Medulla oblongata (tissue), 1 donor: Measurements from ENCODE around the gene YIPF6.
A peak's percentile ranks its signal among the peaks of the same experiment; 100 is the strongest.
"Not testable (repeated sequence)": the region's sequence is repeated elsewhere in the genome, so short reads cannot be mapped to it uniquely, and the experiment has no call there.

ENCODE experiments used
- DNase-seq: peaks from one replicate; pipeline ENCODE4 v3.0.0-alpha.2; 2015; ENCODE audit errors: extremely low spot score

YIPF6 gene

DNA sequence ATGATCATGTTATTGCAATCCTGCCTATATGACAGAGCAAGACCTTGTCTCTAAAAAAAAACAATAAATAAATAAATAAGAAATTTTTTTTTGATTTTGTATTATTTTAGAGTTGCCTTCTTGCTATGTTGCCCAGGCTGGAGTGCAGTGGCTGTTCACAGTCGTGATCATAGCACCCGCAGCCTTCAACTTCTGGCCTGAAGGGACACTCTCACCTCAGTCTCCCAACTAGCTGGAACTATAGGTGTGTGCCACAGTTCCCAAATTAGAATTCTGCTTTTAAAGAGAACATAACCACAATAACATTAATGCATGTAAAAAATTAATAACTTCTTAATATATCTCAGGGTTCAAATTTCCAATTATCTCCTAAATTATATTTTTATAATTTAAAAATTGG, 7.8 kb downstream of the YIPF6 start:
- DNase-seq, result no peak

- DNase-seq, result no peak
Measured at GRCh38 chrX:68508799-68509198, 9.9 kb downstream of the YIPF6 start.

GRCh38 chrX:68511255-68511654, 12.4 kb downstream of the YIPF6 start:
- DNase-seq, result peak; percentile 35

GRCh38 chrX:68524680-68525079, 25.8 kb downstream of the YIPF6 start:
- not testable (repeated sequence) for DNase-seq

- DNase-seq, result no peak
Measured at GRCh38 chrX:68532831-68533533, 34.1 kb downstream of the YIPF6 start.

DNA sequence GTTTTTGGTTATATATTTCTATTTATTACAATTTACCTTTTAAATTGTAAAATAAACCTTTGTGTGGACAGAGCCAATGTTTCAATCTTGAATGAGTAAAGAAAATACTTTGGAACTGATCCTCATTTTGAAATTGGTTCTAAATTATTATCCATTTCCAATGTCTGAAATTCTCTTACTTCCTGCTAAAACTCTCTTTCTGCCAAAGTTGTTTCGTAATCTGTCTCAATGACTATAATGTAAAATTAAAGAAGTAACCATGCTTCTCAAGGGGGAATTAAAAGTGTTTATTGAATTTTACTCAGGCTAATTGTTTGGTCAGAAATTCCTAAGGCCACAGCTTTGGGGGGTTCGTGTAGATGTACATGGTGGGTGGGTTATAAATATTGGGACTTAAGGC, 34.8 kb downstream of the YIPF6 start:
- DNase-seq, result no peak

DNA sequence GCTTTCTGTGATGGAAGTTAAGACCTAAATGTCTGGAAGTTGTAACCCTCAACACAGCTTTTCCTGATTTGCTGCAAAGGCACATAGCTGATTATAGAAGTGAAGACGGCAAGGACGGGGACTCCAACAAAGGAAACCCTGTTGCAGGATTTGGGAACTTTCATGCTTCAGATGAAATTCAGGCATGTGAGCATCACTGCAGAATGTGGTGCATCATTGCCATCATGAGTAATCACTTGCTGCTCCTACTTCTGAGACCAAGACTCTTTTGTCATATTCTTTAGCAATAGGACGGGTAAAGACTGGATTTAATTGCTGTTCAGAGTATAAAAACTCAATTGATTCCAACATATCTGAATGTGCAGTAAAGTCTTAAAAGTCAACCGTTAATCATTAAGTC, 35.8 kb downstream of the YIPF6 start:
- no peak for DNase-seq

- DNase-seq, result no peak
Measured at GRCh38 chrX:68536429-68536828, 37.6 kb downstream of the YIPF6 start.

- no peak for DNase-seq
Measured at GRCh38 chrX:68536884-68537283, 38.0 kb downstream of the YIPF6 start.

GRCh38 chrX:68550193-68550592, 51.3 kb downstream of the YIPF6 start:
- DNase-seq, result no peak

- no peak for DNase-seq
Measured at GRCh38 chrX:68556036-68556435, 57.2 kb downstream of the YIPF6 start.

DNA sequence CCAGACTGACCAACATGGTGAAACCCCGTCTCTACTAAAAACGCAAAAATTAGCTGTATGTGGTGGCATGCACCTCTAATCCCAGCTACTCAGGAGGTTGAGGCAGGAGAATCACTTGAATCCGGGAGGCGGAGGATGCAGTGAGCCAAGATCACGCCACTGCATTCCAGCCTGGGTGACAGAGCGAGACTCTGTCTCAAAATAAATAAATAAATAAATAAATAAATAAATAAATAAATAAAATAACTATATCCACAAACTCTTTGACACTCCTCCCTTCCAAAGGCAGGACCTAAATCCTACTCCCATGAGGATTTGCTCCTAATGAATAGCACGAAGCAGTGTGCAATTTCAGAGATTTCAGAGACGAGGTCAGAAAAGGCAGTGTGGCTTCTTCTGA, 58.3 kb downstream of the YIPF6 start:
- DNase-seq, result not testable (repeated sequence)

GRCh38 chrX:68559905-68560304, 61.1 kb downstream of the YIPF6 start:
- DNase-seq, result not testable (repeated sequence)

DNA sequence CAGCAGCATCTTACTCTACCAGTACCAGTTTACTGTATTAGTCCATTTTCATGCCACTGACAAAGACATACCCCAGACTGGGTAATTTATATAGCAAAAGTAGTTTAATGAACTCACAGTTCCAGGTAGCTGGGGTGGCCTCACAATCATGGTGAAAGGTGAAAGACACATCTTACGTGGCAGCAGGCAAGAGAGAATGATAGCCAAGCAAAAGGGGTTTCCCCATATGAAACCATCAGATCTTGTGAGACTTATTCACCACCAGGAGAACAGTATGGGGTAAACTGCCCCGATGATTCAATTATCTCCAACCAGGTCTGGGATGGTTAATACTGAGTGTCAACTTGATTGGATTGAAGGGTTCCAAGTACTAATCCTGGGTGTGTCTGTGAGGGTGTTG, 69.3 kb downstream of the YIPF6 start:
- no peak for DNase-seq

DNA sequence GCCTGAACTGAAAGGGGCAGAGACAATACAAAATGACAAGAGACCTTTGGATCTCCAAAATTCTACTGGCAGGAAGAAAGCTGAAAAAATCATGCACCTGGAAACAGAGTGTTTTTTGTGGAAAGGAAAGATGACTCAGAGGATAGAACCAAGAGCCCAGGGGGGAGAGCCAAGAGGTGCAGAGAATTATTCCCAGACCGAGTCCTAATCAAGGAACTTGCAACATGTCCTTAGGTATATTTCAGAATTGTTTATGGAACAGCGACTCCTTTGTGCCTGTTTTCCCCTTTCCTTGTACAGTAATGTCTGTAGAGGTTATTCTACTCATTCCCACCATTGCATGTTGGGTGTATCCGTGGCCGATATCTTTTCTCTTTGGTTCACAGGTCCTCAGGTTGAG, 71.7 kb downstream of the YIPF6 start:
- DNase-seq, result no peak

- no peak for DNase-seq
Measured at GRCh38 chrX:68571292-68571609, 72.4 kb downstream of the YIPF6 start.

DNA sequence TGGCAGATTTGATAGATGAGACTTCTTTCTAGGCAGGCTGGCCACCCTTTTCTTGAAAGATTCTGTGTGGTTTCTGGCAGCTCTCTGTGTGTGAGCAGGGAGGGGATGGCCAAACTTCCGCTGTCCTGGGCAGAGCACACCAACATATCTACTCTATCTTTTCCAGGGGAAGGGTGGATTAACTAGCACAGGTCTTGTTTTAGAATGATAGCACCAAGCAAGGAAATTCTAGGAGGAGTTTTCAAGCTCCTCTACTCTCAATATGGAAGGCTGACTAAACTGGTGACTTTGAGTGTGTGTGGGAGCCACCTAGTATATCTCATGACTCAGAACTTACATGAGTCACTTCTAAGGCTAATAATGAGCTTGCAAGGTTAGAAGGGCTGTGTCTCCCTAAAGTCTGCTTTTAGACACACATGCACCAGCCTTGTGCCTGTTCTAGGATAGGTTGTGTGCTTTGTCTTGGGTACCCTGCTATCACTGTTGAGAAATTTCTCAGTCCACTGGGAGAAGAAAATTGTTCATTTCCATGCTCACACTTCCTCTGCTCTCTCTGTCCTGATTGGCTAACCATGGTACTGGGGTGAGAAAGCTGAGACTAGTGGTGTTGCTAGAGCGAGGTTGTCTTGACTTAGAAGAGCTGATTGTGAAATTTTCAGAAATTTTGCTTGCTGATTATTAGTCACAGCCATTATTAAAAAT, 72.9 kb downstream of the YIPF6 start:
- no peak for DNase-seq

- DNase-seq, result no peak
Measured at GRCh38 chrX:68574240-68574639, 75.4 kb downstream of the YIPF6 start.

DNA sequence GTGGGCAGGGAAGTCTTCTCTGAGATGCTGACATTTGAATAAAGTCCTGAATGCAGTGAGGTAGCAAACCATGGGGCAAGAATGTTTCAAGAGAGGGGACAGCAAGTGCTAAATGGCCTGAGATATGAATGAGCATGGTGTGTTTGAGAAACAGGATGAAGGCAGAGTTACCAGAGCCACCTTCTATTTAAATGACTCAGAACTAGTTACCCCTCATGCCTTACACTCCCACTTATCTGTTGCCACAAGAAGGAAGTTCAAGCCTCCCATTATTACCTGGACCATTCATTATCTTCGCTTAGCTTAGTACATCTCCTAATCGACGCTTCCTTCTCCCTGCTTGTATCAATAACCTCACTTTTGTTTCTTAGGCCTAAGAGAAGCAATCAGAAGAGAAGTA, 81.0 kb downstream of the YIPF6 start:
- DNase-seq, result no peak

DNA sequence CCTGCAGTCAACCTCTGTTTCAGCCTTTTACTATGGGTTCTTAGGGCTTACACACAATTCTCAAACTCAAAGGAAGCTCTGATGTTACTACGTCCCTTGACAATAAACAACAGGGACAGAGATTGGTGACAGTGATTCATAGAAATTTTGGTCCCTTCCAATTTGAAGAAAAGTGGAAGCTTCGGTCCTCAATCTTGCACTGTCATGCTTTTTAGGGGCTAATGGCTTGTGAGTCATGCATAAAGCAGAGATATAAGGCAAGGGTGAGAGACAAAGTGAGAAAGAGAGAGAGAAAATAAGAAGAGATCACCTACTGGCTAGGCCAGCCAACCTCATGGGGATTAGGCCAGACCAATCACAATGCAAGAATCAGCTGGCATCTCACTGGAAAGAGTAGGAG, 85.4 kb downstream of the YIPF6 start:
- DNase-seq, result no peak
